T-cell (primary cell): Measurements from ENCODE around the gene PRKCA. TPM values are rescaled to one million over a fixed set of nuclear protein-coding genes. Genes with fewer than 3 reads are reported as not detected.

Experiments used
- ATAC-seq, 4 experiments: fragments of 200-7000 bp in 3 of 4; fragments of 150-1000 bp in 1 of 4; cut with Tn5 transposase; replicated peaks in 1 of 4; 1 replicate in 3 of 4; 2 replicates in 1 of 4; pipeline ENCODE4 v1.10.0; 2021; ENCODE audit warnings: moderate library complexity in 3 of 4, mild to moderate bottlenecking in 2 of 4, moderate number of reproducible peaks in 1 of 4
- CTCF ChIA-PET, 2 donors: fragments of 300-600 bp; sonication (Branson Sonifier 250); formaldehyde crosslinking; loops; one replicate each; lab custom pipeline; 2022; ENCODE audit warnings: antibody characterized with exemption in 2 of 2; lab: Charles Lee
- POLR2A ChIA-PET, 2 donors: fragments of 300-600 bp; sonication (Branson Sonifier 250); formaldehyde crosslinking; loops; one replicate each; lab custom pipeline; 2022; ENCODE audit warnings: antibody characterized with exemption in 2 of 2; lab: Charles Lee
- DNase-seq, 35 experiments: peaks; one replicate each; pipeline versions ENCODE4 v3.0.0 to v3.0.0-alpha.2; 2013 to 2023
- H3K27ac ChIP-seq: one replicate; pipeline ENCODE4 v1.5.1; 2013; ENCODE audit warnings: low read length
- H3K27me3 ChIP-seq, 2 experiments: replicated peaks in 1 of 2; 1 replicate in 1 of 2; 2 replicates in 1 of 2; pipeline versions ENCODE4 v1.6.1 to v1.7.0; 2013; ENCODE audit warnings: low read length in 1 of 2, mixed read lengths in 1 of 2; ENCODE audit not compliant: control insufficient read depth in 2 of 2, insufficient read depth in 2 of 2; ENCODE audit errors: extremely low read depth in 1 of 2
- H3K36me3 ChIP-seq, 2 donors: 1 replicate in 1 of 2; 2 replicates in 1 of 2; pipeline versions ENCODE4 v1.6.1 to v1.7.0; 2013; ENCODE audit warnings: low read length in 1 of 2; ENCODE audit not compliant: control insufficient read depth in 2 of 2, insufficient read depth in 1 of 2; ENCODE audit errors: extremely low read depth in 1 of 2
- H3K4me1 ChIP-seq, 2 experiments: 1 replicate in 1 of 2; 2 replicates in 1 of 2; pipeline versions ENCODE4 v1.6.1 to v1.7.0; 2013; ENCODE audit warnings: low read length in 2 of 2, mixed read lengths in 1 of 2; ENCODE audit not compliant: insufficient read depth in 2 of 2, control insufficient read depth in 1 of 2; ENCODE audit errors: extremely low read depth in 1 of 2
- H3K4me3 ChIP-seq, 2 donors: 1 replicate in 1 of 2; 2 replicates in 1 of 2; pipeline versions ENCODE4 v1.5.1 to v1.7.0; 2013; ENCODE audit warnings: mild to moderate bottlenecking in 2 of 2, low read length in 1 of 2, moderate library complexity in 1 of 2; ENCODE audit not compliant: control insufficient read depth in 1 of 2; ENCODE audit errors: extremely low read depth in 1 of 2
- H3K9me3 ChIP-seq: 2 replicates; pipeline ENCODE4 v1.7.0; 2013
- H3K27ac Mint-ChIP-seq, 2 donors: one replicate each; pipeline ENCODE4 v1.8.0; 2020 to 2021; ENCODE audit warnings: mild to moderate bottlenecking in 2 of 2, mixed read lengths in 2 of 2
- H3K27me3 Mint-ChIP-seq, 2 donors: one replicate each; pipeline ENCODE4 v1.8.0; 2021 to 2022; ENCODE audit warnings: mixed read lengths in 2 of 2
- H3K36me3 Mint-ChIP-seq: one replicate; pipeline ENCODE4 v1.8.0; 2021; ENCODE audit warnings: mixed read lengths
- H3K4me1 Mint-ChIP-seq, 3 donors: one replicate each; pipeline ENCODE4 v1.8.0; 2020 to 2022; ENCODE audit warnings: mixed read lengths in 3 of 3, mild to moderate bottlenecking in 1 of 3
- H3K4me3 Mint-ChIP-seq, 3 donors: one replicate each; pipeline ENCODE4 v1.8.0; 2020 to 2022; ENCODE audit warnings: mild to moderate bottlenecking in 3 of 3, mixed read lengths in 3 of 3, moderate library complexity in 3 of 3
- H3K9me3 Mint-ChIP-seq, 3 donors: one replicate each; pipeline ENCODE4 v1.8.0; 2020 to 2022; ENCODE audit warnings: mixed read lengths in 3 of 3
- WGBS: methylation state at CpG from one replicate; pipeline ENCODE4 v1.1.5; 2013; ENCODE audit warnings: missing lambda C conversion rate; ENCODE audit not compliant: insufficient coverage; 5-methylcytosine and 5-hydroxymethylcytosine counted together
- total RNA-seq, 35 experiments: library from RNA in 6 of 35; stranded (reverse) in 6 of 35; fragments of 120-200 nt in 1 of 35; gene quantifications; one replicate each; pipeline versions ENCODE4 v1.2.1 to v1.2.4 and lab custom pipeline; 2013 to 2026

PRKCA gene
- total RNA-seq, 5 donors from 2014 or later (not counting 1 experiment from before 2014, with no cell fraction given), result 75.9 to 128 (median 82.0) TPM

DNA sequence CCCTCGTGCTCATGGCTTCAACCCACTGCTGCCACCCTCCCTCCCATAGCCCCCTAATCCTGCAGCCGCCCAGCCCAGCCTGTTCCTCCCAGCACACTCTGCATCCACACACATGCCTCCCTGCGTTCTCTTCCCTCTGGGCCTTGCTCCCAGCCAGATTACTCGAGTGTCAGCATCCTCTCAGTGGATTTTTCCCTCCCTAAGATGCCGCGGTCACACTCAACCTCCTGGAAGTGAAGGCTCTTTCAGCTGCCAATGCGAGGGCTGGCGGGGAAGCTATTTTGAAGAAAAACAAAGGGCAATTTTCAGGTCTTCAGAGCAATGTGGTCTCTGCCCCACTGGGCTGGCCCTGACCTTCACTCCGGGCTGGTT lies 509.3 kb downstream of the PRKCA start:
- H3K27me3 Mint-ChIP-seq, result no peaks in the 10 kb centered on the region
- H3K4me1 ChIP-seq, result peaks cover 3 to 13% of the 10 kb centered on the region in 2 experiments
- 88% methylated on average over 8 of the region's 9 CpGs for WGBS
- ChIA-PET CTCF (no interaction called here), POLR2A (no interaction called here)
- no peak overlapping the region for H3K4me3 ChIP-seq
- no peak for DNase-seq
- no peak for ATAC-seq
- H3K4me3 Mint-ChIP-seq, result no peak overlapping the region
- H3K27me3 ChIP-seq, result peaks cover 0 to 3% of the 10 kb centered on the region in 2 experiments
- no peak overlapping the region for H3K27ac Mint-ChIP-seq
- peaks cover 9% of the 10 kb centered on the region for H3K36me3 Mint-ChIP-seq
- no peaks in the 10 kb centered on the region for H3K36me3 ChIP-seq
- no peaks in the 10 kb centered on the region for H3K9me3 ChIP-seq
- no peak overlapping the region for H3K27ac ChIP-seq
- H3K4me1 Mint-ChIP-seq, result peaks cover 15 to 17% (median 16%) of the 10 kb centered on the region in 3 donors
- no peaks in the 10 kb centered on the region for H3K9me3 Mint-ChIP-seq

GRCh38 chr17:66812571-66812970 lies 510.2 kb downstream of the PRKCA start:
- H3K27me3 ChIP-seq, result peaks cover 0 to 3% of the 10 kb centered on the region in 2 experiments
- H3K36me3 Mint-ChIP-seq, result peaks cover 5% of the 10 kb centered on the region
- POLR2A ChIA-PET, result interaction anchor here in 1 of 2 donors (0.6 kb wide), 1 partner anchor 144 kb away, joined by 3 read pairs; no protein-coding TSS in a partner anchor
- WGBS, result 93% methylated on average over 3 of the region's 5 CpGs
- H3K36me3 ChIP-seq, result no peaks in the 10 kb centered on the region
- no peak overlapping the region for H3K27ac Mint-ChIP-seq
- no peak for ATAC-seq
- DNase-seq, result no peak
- no peaks in the 10 kb centered on the region for H3K9me3 ChIP-seq
- peaks cover under 1 to 1% (median under 1%) of the 10 kb centered on the region in 3 donors for H3K9me3 Mint-ChIP-seq
- CTCF ChIA-PET, result no interaction called here
- H3K4me3 Mint-ChIP-seq, result no peak overlapping the region
- peaks cover 3 to 7% of the 10 kb centered on the region in 2 experiments for H3K4me1 ChIP-seq
- no peak overlapping the region for H3K4me3 ChIP-seq
- H3K27ac ChIP-seq, result no peak overlapping the region
- H3K27me3 Mint-ChIP-seq, result peaks cover 0 to 6% of the 10 kb centered on the region in 2 donors
- H3K4me1 Mint-ChIP-seq, result peaks cover 8 to 9% (median 8%) of the 10 kb centered on the region in 3 donors

DNA sequence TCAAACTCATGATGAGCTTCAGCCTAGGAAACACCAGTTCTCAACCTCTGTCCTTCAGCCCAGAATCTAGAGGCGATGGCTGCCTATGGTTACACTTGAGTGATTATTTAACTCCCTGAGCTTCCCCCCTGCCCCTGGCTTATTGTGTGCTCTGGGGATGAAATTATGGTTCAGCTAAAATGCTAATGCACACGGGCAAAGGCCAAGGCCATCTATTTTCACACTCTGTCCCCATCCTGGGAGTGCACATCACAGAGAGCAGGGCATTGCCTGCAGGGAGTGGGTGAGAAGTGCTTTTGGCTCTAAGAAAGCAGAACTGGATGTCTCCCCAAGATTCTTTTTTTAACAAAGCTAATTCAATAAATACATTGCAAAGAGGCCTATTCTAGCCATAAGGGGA lies 510.9 kb downstream of the PRKCA start:
- Mint-ChIP-seq H3K4me3 (no peak overlapping the region), H3K4me1 (peaks cover under 1 to 2% (median 1%) of the 10 kb centered on the region in 3 donors), H3K27ac (no peak overlapping the region), H3K27me3 (peaks cover 0 to 10% of the 10 kb centered on the region in 2 donors), H3K9me3 (peaks cover 5 to 8% (median 6%) of the 10 kb centered on the region in 3 donors), H3K36me3 (peaks cover under 1% of the 10 kb centered on the region)
- H3K9me3 ChIP-seq, result peaks cover 2% of the 10 kb centered on the region
- H3K4me3 ChIP-seq, result no peak overlapping the region
- ATAC-seq (no peak), DNase-seq (no peak)
- no peak overlapping the region for H3K27ac ChIP-seq
- no CpG with 5 or more reads among the region's 2 CpGs for WGBS
- peaks cover 0 to 3% of the 10 kb centered on the region in 2 experiments for H3K27me3 ChIP-seq
- peaks cover 0 to 2% of the 10 kb centered on the region in 2 experiments for H3K4me1 ChIP-seq
- CTCF ChIA-PET, result interaction anchor here in 1 of 2 donors (0.6 kb wide), 1 partner anchor 605 kb away, joined by 3 read pairs; no protein-coding TSS in a partner anchor
- H3K36me3 ChIP-seq, result no peaks in the 10 kb centered on the region
- POLR2A ChIA-PET, result interaction anchor here in 1 of 2 donors (0.6 kb wide), 1 partner anchor 193 kb away, joined by 3 read pairs; no protein-coding TSS in a partner anchor

- Histone ChIP-seq H3K27ac (no peak overlapping the region), H3K9me3 (peaks cover 2% of the 10 kb centered on the region), H3K4me3 (no peak overlapping the region), H3K4me1 (no peaks in the 10 kb centered on the region), H3K27me3 (peaks cover 0 to 3% of the 10 kb centered on the region in 2 experiments), H3K36me3 (no peaks in the 10 kb centered on the region)
- H3K4me3 Mint-ChIP-seq, result no peak overlapping the region
- ChIA-PET CTCF (no interaction called here), POLR2A (no interaction called here)
- WGBS, result no CpG with 5 or more reads among the region's 6 CpGs
- peaks cover 6 to 11% (median 8%) of the 10 kb centered on the region in 3 donors for H3K9me3 Mint-ChIP-seq
- H3K4me1 Mint-ChIP-seq, result no peaks in the 10 kb centered on the region
- peaks cover 0 to 10% of the 10 kb centered on the region in 2 donors for H3K27me3 Mint-ChIP-seq
- ATAC-seq (no peak), DNase-seq (no peak)
- H3K27ac Mint-ChIP-seq, result no peak overlapping the region
- H3K36me3 Mint-ChIP-seq, result peaks cover 3% of the 10 kb centered on the region
These were observed 511.6 kb downstream of the PRKCA start for GRCh38 chr17:66814026-66814425.

GRCh38 chr17:66814570-66814969 lies 512.2 kb downstream of the PRKCA start:
- H3K4me1 Mint-ChIP-seq, result no peaks in the 10 kb centered on the region
- H3K36me3 Mint-ChIP-seq, result peaks cover 3% of the 10 kb centered on the region
- Histone ChIP-seq H3K36me3 (no peaks in the 10 kb centered on the region), H3K9me3 (peaks cover 2% of the 10 kb centered on the region), H3K27ac (no peak overlapping the region), H3K27me3 (peaks cover 0 to 3% of the 10 kb centered on the region in 2 experiments), H3K4me3 (no peak overlapping the region), H3K4me1 (no peaks in the 10 kb centered on the region)
- H3K27me3 Mint-ChIP-seq, result peaks cover 0 to 10% of the 10 kb centered on the region in 2 donors
- DNase-seq, result no peak
- H3K27ac Mint-ChIP-seq, result no peak overlapping the region
- ATAC-seq, result no peak
- ChIA-PET POLR2A (no interaction called here), CTCF (no interaction called here)
- peaks cover 6 to 12% (median 11%) of the 10 kb centered on the region in 3 donors for H3K9me3 Mint-ChIP-seq
- no CpG with 5 or more reads among the region's 5 CpGs for WGBS
- no peak overlapping the region for H3K4me3 Mint-ChIP-seq

GRCh38 chr17:66817750-66818149 lies 515.3 kb downstream of the PRKCA start:
- ChIA-PET CTCF (no interaction called here), POLR2A (no interaction called here)
- WGBS, result no CpG with 5 or more reads among the region's 1 CpG
- Histone ChIP-seq H3K27me3 (peaks cover 0 to 16% of the 10 kb centered on the region in 2 experiments), H3K9me3 (peaks cover 2% of the 10 kb centered on the region), H3K4me1 (no peaks in the 10 kb centered on the region), H3K4me3 (no peak overlapping the region), H3K27ac (no peak overlapping the region), H3K36me3 (no peaks in the 10 kb centered on the region)
- Mint-ChIP-seq H3K4me3 (no peak overlapping the region), H3K27ac (no peak overlapping the region), H3K9me3 (peaks cover 6 to 12% (median 11%) of the 10 kb centered on the region in 3 donors), H3K36me3 (peaks cover 3% of the 10 kb centered on the region), H3K4me1 (no peaks in the 10 kb centered on the region), H3K27me3 (peaks cover 0 to 10% of the 10 kb centered on the region in 2 donors)
- DNase-seq (no peak), ATAC-seq (no peak)
